Activated CD8-positive, alpha-beta memory T cell treated with anti-CD3 and anti-CD28 coated beads, Interleukin-2, amount 50 U/mL, for 24 hours (primary cell): ENCODE data around the gene ARHGEF3.

Experiments
- DNase-seq: peaks from one replicate; pipeline ENCODE4 v3.0.0-alpha.2; 2020; ENCODE audit errors: extremely low read depth

Gene ARHGEF3

DNA sequence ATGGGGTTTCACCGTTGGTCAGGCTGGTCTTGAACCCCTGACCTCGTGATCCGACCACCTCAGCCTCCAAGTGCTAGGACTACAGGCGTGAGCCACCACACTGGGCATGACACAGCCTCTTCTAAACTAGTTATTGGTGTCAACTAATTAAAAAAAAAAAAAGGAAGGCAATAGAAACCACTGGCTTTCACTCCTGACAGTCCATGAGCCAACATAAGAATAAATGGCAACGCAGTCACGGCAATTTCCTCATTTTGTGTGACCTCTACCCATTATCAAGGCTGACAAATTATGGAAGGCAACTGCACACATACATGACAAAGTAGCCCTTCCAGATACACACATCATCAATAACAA, 5.9 kb downstream of the ARHGEF3 start:
- DNase-seq: no peak

DNA sequence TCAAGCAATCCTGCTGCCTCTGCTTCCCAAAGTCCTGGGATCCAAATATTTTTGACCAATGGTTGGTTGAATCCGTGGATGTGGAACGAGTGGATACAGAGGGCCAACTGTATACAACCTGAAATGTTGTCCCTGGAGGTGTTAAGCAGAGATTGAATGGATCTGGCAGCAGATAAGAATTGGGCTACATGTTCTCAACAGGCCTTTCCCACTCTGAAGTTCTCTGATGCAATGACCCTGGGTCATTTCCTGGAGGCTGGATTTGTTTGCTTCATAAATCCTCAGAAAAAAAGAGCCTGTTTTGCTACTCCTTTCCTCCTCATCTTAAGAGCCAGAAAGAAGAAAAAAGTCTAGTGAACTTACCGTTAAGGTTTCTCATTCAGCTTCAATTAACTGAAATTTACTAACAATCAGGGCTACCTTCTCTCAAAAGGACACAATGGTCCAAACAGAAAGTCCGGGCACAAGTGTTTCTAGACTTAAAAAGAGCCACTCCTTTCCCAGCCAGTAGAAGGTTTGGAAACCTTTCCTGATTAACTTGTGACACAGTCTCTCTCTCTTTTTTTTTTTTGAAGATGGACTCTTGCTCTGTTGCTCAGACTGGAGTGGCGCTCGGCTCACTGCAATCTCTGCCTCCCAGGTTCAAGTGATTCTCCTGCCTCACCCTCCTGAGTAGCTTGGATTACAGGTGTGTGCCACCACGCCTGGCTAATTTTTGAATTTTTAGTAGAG, 6.5 kb downstream of the ARHGEF3 start:
- DNase-seq: no peak

DNA sequence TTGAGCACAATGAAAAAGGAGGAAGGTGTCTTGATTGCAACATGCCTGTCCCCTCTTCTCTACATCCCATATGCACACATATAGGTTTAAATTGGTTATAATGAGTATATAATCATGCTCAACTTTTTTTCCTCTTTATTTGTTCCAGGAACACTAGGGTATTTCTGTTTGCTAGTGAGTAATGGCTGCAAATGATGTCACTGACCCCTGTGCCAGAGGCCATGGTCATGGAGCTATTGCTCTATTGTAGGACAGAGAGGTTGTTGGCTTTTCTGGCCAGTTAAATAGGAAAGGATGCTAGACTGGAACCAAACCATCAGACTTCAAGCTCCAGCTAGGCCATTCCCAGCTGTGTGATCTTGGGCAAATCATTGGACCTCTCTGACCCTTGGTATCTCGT, 9.6 kb downstream of the ARHGEF3 start:
- DNase-seq: no peak

DNA sequence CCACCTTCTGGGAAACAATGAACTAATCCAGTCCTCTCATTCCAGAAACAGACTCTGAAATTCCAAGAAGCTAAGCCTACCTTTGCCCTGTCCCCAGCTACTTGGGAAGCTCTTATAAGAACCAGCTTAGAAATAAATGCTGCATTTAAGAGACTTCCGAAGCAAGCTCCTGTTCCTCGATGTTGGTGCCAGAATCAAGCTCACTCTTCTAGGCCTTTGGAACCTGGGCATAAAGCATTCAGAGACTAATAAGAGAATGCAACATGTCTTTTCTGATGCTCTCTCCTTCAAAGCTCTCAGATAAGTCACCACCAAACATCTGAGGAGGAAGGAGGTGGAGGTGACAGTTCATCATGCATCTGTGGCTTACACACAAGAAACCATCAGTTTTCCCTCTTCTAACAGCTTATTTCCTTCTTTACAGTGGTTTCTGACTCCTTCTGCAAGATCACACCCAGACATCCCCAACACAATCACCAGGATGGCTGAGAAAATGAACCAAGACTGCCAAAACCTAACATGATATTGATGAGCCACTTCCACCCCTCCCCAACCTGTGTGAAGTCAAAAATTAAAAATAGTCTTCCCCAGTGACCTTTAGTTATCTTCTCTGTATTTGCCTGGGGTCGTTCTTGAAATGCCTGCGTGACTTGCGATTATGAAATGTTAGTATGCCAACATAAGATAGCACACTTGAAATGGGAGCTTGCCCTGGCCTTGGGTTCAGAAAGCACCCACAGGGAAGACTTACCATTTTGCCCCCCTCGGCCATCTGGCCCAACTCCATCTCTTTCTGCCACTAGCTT, 11.5 kb downstream of the ARHGEF3 start:
- no peak for DNase-seq

DNA sequence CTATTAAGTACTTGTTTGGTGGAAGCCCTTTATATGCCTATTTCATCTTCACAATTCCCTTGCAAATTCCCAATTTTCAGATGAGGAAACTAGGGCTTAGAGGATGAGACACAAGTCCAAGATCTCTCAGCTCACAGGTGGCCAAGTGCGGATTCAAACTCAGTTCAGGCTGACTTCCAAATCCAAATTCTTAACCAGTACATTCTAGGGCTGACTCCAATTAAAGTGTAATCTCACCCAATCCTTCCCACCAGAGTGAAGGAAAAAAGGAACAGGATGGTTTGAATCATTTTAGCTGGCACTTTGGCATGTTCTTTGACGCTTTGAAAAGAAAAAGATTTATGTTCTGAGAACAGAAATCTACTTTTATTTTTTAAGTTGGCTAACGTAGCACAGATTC, 12.7 kb downstream of the ARHGEF3 start:
- no peak for DNase-seq

DNA sequence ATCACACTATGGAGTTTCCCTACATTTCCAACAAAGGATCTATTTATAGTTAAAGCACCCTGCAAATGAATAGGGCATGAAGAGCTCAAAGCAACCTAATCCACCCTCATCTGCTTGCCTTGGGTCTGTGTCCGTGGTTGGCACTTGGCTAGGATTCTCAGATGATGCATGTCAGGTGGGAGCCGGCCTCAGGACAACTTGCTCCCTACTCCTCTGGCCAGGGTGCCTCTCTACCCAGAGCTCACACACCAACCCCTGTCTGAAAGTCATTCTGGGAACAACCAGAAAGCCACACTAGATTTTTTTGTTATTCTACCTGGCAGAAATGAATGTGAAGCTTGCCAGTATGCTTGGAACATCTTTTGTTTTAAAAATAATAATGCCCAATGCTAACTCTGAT, 13.2 kb downstream of the ARHGEF3 start:
- DNase-seq: no peak

DNA sequence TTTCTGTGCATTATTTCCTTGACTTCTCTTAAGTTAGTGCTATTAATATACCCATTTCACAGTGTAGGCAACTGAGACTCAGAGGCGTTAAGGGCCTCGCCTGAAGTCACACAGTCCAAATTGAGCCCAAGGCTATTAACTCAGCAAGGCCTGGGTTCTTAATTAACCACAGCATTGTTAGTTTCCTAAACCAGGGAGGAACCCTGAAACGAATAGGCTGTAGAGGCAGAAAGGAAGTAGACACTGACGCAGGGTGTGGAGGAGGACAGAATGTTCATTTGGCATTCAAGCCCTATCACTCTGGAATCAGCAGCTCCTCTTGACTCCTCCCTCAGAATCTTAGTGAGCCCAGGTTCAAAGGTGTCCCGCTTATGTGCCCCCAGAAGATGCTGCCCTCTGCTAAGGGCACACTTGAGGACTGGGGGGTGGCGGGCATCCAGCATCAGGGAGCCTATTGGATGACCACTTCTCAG, 13.9 kb downstream of the ARHGEF3 start:
- DNase-seq: no peak

DNA sequence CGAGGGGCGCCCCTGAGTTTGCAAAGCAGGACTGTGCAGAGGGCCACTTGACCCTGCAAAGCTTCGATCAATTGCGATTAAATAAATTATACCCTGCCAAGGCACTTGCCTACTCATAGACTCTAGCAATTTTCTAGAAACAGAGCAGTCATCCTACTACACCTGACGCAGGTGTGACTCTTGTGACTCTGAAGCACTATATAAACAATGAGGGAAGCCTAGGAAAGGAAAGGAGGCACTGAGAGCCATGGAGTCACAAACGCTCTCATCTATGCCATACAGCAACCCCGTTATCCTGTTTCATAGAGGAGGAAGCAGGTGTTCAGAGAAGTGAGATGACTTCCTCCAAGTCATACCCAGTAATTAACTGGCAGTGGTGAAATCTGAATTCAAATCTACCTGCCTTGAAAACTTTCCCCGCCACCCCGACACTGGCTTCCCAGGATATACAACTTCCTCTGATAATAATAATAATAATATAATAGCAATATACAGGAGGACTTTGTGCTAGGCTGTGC, 14.4 kb downstream of the ARHGEF3 start:
- DNase-seq: no peak

DNA sequence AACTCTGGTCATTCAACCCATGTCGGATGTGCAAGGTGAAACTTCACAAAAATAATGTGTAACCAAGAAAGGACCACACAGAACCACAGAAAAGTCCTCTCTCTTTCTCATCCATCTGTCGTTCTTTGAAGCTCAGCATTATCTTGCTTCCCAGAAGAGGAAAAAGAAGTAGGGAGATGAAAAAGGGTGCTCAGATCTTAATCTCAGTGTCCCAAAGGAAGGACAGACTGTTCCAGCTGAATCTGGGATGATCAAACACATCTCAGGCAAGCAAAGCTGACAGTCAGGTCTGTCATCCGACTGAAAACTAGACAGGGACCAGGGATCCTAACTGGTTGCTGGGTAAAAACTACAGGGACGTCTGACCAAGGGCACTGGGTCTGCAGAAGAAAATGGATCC, 16.2 kb downstream of the ARHGEF3 start:
- DNase-seq: no peak

DNA sequence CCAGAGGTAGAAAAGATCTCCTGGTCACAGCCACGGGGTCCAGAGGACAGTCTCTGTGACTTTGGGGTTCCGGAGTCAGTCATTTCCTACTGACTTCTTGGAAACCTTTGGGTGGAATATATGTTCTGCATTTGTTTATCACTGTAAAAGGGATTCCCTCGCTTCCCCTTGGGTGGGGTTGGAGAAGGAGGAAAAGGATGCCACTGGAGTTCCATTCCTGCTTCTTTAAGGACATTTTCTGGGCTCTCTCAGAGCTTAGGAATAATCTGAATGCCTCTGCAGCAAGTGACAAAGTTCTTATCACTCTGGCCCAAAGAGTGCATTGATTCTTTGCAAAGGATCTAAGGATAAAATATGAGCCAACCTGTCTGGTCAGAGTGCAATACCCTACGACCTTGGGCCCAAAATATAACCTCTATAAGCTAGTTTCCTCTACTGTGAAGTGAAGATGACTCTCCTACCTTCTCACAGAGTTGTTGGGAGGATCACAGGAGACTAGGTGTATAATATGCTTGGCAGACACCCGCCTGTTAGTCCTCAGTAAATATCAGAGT, 17.2 kb downstream of the ARHGEF3 start:
- DNase-seq: no peak

DNA sequence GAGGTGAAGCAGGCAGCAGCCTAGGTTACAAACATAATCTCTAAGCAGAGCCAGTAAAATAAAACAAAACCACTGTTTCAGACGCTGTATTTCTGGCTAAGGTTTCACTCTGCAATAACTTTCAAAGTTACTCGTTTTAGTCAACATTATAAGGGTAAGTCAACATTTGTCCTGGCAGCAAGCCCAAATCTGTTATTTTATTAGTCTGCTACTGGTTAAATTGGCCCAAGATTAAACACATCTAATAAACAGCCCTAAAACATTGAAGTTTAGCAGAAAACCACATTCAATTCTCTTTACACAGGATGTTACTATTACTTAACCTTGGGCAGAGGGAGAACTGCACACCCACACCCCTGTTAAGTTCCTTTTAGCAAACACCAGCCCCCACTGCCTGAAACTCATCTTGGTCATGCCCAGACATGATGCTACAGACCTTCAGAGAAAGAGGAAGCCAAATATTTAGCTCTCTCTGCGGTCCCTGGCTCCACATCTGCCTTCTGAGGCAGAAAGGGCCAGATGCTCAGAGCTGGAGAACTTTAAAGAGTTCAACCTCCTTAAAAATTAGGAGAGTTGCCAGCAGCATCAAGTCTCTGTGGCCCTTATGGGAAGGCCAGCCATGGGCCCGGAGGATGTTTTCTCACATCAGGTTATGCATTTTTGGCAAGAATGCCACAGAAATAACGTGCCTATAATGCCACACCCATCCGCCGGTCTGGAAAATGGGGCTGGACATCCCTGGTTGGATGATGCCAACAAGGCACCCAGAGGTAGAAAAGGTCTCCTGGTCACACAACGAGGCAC, 17.9 kb downstream of the ARHGEF3 start:
- no peak for DNase-seq

DNA sequence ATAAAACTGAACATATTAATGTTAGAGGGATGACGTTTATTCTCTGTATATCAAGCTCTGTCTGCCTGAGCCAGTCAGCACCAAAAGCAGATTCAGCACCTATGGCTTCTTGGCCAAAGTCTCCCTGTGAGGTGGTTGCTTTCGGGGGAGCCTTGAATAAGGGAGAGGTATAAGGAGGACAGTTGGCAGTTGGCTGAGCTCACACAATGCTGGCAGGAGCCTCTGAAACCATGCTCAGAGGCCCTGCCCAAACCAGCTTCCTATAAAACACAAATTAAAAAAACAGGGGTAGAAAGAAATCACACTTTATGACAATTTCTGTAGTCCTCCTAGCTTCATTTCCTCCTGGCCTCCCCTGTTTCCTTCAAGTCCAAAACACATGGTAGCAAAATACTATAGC, 18.8 kb downstream of the ARHGEF3 start:
- DNase-seq: no peak

DNA sequence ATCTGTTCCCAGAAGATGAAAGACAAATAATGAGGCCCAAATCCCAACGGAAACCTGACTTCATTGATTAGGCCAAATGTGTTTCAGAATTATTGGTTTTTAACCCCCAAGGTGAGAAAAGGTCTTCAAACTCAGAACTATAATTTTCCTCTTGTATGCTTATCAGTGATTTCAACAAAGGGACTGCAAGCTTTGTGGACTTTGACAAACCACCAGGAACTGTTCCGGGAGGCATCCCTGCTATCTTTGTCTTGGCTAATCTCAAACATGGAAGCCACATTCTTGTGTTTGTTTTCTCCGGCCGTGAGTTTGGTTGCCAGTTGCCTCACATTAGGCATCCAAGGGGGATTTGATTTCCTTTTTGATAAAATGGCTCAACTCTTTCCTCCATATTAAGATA, 19.5 kb downstream of the ARHGEF3 start:
- no peak for DNase-seq

DNA sequence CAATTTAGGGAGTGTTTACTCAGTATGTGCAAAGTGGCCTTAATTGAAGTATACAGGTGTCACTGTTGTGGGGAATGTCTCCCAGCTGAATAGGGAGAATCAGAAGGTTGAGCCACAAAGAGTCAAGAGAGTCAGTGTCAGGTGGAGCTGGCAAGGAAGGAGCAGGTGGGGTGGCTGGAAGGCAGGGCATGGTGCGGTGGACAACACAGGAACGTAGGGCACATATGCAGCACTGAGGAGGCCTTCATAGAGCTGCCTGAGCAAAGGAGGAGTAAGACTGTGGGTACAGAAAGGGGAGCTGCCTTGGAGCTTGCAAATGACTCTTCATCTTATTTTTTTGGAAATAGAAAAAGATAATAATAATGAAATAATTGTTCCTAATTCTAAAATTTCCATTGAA, 20.0 kb downstream of the ARHGEF3 start:
- DNase-seq: no peak

DNA sequence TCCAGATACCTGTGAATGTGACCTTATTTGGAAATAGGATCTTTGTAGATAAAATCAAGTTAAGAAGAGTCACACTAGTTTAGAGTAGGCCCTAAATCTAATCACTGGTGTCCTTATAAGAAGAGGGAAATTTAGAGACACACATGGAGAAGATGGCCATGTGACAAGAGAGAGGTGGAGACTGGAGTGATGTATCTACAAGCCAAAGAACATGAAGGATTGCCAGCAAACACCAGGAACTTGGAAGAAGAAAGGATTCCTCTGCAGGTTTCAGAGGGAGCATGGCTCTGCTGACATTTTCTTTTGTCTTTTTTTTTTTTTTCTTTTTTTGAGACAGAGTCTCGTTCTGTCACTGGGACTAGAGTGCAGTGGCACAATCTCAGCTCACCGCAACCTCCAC, 20.8 kb downstream of the ARHGEF3 start:
- DNase-seq: no peak

DNA sequence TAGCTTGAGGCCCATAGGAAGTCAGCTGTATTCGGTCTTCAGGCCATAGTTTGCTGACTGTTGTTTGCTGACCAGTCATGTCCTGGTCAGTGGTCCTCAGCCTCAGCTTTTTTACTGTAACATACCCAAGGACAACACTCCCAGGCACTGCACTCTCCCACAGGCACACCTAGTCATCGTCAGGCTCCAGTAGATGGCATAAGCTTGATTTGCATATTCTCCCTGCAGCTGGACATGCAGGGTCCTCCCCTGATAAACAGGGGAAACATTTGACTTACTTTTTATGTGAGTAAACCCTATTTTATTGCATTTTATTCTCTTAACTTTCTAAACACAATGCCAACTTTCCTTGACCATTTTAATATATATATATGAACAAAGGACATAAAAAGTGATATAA, 22.9 kb downstream of the ARHGEF3 start:
- DNase-seq: no peak

DNA sequence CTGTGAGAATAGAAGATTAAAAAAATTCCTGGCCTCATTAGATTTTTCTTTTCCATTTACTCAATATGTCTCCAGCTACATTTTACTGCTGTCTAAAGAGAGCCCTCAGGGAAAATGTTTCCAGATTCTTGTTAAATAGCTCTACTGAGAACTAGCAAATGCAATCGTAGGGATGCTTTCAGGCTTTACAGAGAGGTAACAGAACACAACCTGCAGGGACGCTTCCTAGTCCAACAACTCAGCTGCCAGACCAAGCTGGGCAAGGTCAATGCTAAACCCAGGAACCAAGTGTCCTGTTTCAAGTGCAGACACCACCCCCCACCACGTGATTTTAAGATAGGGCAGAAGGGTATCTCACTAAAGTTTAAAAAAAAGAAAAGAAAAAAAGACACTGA, 25.2 kb downstream of the ARHGEF3 start:
- DNase-seq: no peak

DNA sequence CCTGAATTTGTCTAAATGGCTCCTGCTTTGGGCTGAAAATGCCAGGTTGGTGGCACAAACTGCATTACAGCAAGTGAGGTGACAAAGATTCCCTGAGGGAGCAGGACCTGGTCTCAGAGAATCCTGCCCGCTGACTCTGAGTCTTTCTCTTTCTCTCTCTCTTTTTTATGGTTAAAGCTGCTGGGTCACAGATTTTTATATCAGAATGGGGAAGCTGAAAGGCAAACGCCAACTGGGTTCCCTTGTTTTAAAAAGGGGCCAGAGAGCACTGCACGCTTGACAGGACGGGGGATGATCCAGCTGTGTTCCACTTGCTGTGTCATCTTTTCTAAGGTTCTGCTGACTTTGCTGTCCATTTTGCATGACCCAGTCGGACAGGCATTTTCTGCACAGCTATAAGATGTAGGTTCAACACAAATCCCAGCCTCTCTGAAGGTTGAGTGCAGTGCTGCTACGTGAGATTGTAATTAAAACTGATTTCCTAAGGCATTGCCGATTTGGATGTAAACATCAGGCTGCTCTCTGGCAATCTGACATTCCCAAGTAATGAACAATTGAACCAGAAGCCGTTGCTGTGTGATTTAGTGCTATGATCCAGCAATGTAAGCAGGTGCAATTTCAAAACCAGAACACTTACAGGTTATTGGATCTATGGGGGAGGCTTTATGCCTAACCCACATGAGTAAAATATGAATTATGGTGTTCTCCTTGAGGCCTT, 25.8 kb downstream of the ARHGEF3 start:
- no peak for DNase-seq

DNA sequence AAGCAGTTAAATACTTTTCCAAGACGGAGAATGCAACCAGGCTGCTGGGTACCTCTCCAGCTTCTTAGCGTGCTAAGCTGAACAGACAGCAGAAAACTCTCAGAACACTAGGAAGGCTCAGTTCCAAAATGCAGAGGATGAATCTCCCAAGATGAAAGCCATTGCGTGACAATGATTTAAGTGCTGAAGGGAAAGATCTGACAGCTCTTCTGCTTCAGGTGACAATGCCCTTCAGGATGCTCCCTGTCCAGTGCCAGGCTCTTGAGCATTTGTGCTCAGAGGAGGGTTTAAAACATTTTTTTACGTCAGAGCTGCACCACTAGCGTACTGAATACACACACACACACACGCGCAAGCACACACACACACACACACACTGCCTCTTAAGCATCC, 26.3 kb downstream of the ARHGEF3 start:
- no peak for DNase-seq

DNA sequence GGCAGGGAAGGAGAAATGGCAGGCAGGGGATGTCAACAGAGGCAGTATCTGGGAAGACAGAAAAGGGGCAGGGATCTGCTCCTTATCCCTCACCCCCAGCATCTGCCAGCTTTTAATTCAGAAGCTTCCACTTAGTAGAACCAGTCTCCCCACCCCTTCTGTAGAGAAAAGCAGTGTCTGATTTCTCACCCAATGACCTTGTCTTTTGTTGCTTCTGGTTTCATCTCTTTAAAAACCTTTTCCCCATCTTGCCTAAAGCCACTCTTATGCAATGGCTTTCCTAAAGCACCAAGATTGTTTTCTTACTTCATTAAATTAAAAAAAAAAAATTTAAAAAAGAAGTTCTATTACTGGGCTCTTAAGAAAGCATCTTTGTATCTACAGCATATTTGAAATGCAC, 27.8 kb downstream of the ARHGEF3 start:
- no peak for DNase-seq
